Kidney glomerular epithelial cell (primary cell): ENCODE results near the gene ECHDC1.
"Not testable (repeated sequence)": the region's sequence is repeated elsewhere in the genome, so short reads cannot be mapped to it uniquely, and the experiment has no call there.

Experiments
- DNase-seq: peaks from one replicate; lab custom pipeline; 2025; lab: John Stamatoyannopoulos, UW

The ECHDC1 gene

GRCh38 chr6:127341471-127342202 is 1.8 kb downstream of the ECHDC1 start:
- no peak for DNase-seq

- no peak for DNase-seq
These were observed 3.2 kb downstream of the ECHDC1 start for GRCh38 chr6:127340171-127340570.

GRCh38 chr6:127338936-127339335 is 4.5 kb downstream of the ECHDC1 start:
- no peak for DNase-seq

GRCh38 chr6:127332383-127332961 is 10.9 kb downstream of the ECHDC1 start:
- no peak for DNase-seq

- not testable (repeated sequence) for DNase-seq
These were observed 12.2 kb downstream of the ECHDC1 start for GRCh38 chr6:127331256-127331655.

- peak; percentile 58 for DNase-seq
These were observed 15.3 kb downstream of the ECHDC1 start for GRCh38 chr6:127328043-127328609.

- DNase-seq, result no peak
These were observed 23.7 kb downstream of the ECHDC1 start for GRCh38 chr6:127319686-127320085.

GRCh38 chr6:127317388-127318128 is 25.9 kb downstream of the ECHDC1 start:
- no peak for DNase-seq

- DNase-seq, result no peak
These were observed 37.7 kb downstream of the ECHDC1 start for GRCh38 chr6:127305741-127306140.

GRCh38 chr6:127303917-127304316 is 39.5 kb downstream of the ECHDC1 start:
- no peak for DNase-seq

- DNase-seq, result peak; percentile 63
These were observed 40.4 kb downstream of the ECHDC1 start for GRCh38 chr6:127302728-127303660.

GRCh38 chr6:127301199-127301700 is 42.2 kb downstream of the ECHDC1 start:
- DNase-seq, result no peak

- DNase-seq, result peak; percentile 19
These were observed 43.0 kb downstream of the ECHDC1 start for GRCh38 chr6:127300411-127300810.

- no peak for DNase-seq
These were observed 43.7 kb downstream of the ECHDC1 start for GRCh38 chr6:127299522-127300240.

GRCh38 chr6:127298475-127298874 is 44.9 kb downstream of the ECHDC1 start:
- no peak for DNase-seq

- no peak for DNase-seq
These were observed 45.8 kb downstream of the ECHDC1 start for GRCh38 chr6:127297502-127298070.

- DNase-seq, result no peak
These were observed 51.9 kb downstream of the ECHDC1 start for GRCh38 chr6:127291495-127291894.

GRCh38 chr6:127290391-127291265 is 52.8 kb downstream of the ECHDC1 start:
- no peak for DNase-seq

GRCh38 chr6:127289934-127290333 is 53.5 kb downstream of the ECHDC1 start:
- DNase-seq, result no peak
